ENCODE results near the gene ATP2C1.

DNA sequence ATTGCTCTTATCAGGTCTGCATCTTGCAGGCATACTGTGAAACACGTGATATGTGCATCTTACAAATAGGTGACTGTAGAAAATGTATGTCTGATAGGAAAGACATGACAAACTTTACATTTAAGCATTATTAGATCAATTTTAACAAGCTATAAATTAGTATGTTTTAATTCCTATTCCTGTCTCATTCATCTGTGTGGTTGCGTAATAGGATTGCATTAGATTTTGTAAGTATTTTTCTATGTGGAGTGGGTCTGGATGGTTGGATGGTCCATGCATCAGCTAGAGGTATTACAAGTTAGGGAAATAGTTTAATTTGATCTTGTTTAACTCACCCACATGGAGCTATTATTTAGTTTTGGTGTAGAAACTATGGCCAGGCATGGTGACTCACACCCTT, 113.9 kb downstream of the ATP2C1 start:
- TF ChIP-seq RCOR1 (IDR thresholded peaks at IDR 0.05; ENCODE audit: insufficient replicate concordance, low read length) (no peak), RAD21 (IDR thresholded peaks at IDR 0.05; ENCODE audit: low read length) (no peak), ELK1 (IDR thresholded peaks at IDR 0.05; ENCODE audit: borderline replicate concordance, low read depth, low read length) (no peak), FOS (IDR thresholded peaks at IDR 0.05; ENCODE audit: low read depth, low read length) (no peak), POLR2A (IDR thresholded peaks at IDR 0.05; ENCODE audit: low read depth, low read length) (no peak), MAFK (IDR thresholded peaks at IDR 0.05; ENCODE audit: low read depth, low read length) (no peak), RFX5 (IDR thresholded peaks at IDR 0.05; ENCODE audit: low read depth, low read length) (no peak)
- TF ChIP-seq, protein P1, sequence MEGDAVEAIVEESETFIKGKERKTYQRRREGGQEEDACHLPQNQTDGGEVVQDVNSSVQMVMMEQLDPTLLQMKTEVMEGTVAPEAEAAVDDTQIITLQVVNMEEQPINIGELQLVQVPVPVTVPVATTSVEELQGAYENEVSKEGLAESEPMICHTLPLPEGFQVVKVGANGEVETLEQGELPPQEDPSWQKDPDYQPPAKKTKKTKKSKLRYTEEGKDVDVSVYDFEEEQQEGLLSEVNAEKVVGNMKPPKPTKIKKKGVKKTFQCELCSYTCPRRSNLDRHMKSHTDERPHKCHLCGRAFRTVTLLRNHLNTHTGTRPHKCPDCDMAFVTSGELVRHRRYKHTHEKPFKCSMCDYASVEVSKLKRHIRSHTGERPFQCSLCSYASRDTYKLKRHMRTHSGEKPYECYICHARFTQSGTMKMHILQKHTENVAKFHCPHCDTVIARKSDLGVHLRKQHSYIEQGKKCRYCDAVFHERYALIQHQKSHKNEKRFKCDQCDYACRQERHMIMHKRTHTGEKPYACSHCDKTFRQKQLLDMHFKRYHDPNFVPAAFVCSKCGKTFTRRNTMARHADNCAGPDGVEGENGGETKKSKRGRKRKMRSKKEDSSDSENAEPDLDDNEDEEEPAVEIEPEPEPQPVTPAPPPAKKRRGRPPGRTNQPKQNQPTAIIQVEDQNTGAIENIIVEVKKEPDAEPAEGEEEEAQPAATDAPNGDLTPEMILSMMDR (conservative IDR thresholded peaks at IDR 0.05; ENCODE audit: low read depth, low read length): no peak

Measured in IMR-90 (cell line).